ENCODE measurements around the gene MB.

The MB gene

GRCh38 chr22:35638001-35638400 is 20.9 kb upstream of the MB start:
- TF ChIP-seq CTCF (IDR thresholded peaks at IDR 0.05; ENCODE audit: low read depth, low read length): no peak
- in situ Hi-C loops (cut with HindIII; ENCODE audit: low sequenced_read_pairs): no loop called here
- no peak for DNase-seq (ENCODE audit: low read depth, low spot score)
- H3K4me3 ChIP-seq (ENCODE audit: low read depth, low read length): no peak overlapping the region

- no peak for TF ChIP-seq CTCF (IDR thresholded peaks at IDR 0.05; ENCODE audit: low read depth, low read length)
- in situ Hi-C loops (cut with HindIII; ENCODE audit: low sequenced_read_pairs): no loop called here
These were observed 20.1 kb upstream of the MB start for GRCh38 chr22:35637254-35637653.

GRCh38 chr22:35634943-35635540 is 17.9 kb upstream of the MB start:
- no peak for DNase-seq (ENCODE audit: low read depth, low spot score)
- no peak overlapping the region for H3K4me3 ChIP-seq (ENCODE audit: low read depth, low read length)
- in situ Hi-C loops (cut with HindIII; ENCODE audit: low sequenced_read_pairs): no loop called here
- no peak for TF ChIP-seq CTCF (IDR thresholded peaks at IDR 0.05; ENCODE audit: low read depth, low read length)

More at GRCh38 chr22:35637254-35637653, 20.1 kb upstream of the MB start:
- DNase-seq (ENCODE audit: low read depth, low spot score): no peak
- H3K4me3 ChIP-seq (ENCODE audit: low read depth, low read length): no peak overlapping the region

- no peak for DNase-seq (ENCODE audit: low read depth, low spot score)
- no peak overlapping the region for H3K4me3 ChIP-seq (ENCODE audit: low read depth, low read length)
- in situ Hi-C loops (cut with HindIII; ENCODE audit: low sequenced_read_pairs): no loop called here
- TF ChIP-seq CTCF (IDR thresholded peaks at IDR 0.05; ENCODE audit: low read depth, low read length): no peak
These were observed 16.9 kb upstream of the MB start for GRCh38 chr22:35634015-35634414.

GRCh38 chr22:35633520-35633919 is 16.4 kb upstream of the MB start:
- no peak for TF ChIP-seq CTCF (IDR thresholded peaks at IDR 0.05; ENCODE audit: low read depth, low read length)
- no peak for DNase-seq (ENCODE audit: low read depth, low spot score)
- in situ Hi-C loops (cut with HindIII; ENCODE audit: low sequenced_read_pairs): no loop called here

GRCh38 chr22:35632935-35633334 is 15.8 kb upstream of the MB start:
- no peak for TF ChIP-seq CTCF (IDR thresholded peaks at IDR 0.05; ENCODE audit: low read depth, low read length)
- H3K4me3 ChIP-seq (ENCODE audit: low read depth, low read length): no peak overlapping the region
- DNase-seq (ENCODE audit: low read depth, low spot score): no peak
- in situ Hi-C loops (cut with HindIII; ENCODE audit: low sequenced_read_pairs): no loop called here

More at GRCh38 chr22:35633520-35633919, 16.4 kb upstream of the MB start:
- H3K4me3 ChIP-seq (ENCODE audit: low read depth, low read length): no peak overlapping the region

Data from astrocyte of the spinal cord (primary cell).